Ectodermal cell (in vitro differentiated cells): ENCODE results near the gene PSMB11.

ENCODE experiments used
- H3K27ac ChIP-seq: 2 replicates; pipeline ENCODE4 v1.7.0; 2013; ENCODE audit warnings: mild to moderate bottlenecking, low read depth, low read length; ENCODE audit not compliant: insufficient read depth, poor library complexity, severe bottlenecking
- H3K27me3 ChIP-seq: 2 replicates; pipeline ENCODE4 v1.7.0; 2013; ENCODE audit warnings: mild to moderate bottlenecking, low read length; ENCODE audit not compliant: insufficient read depth, control insufficient read depth, poor library complexity, severe bottlenecking
- H3K36me3 ChIP-seq: one replicate; pipeline ENCODE4 v1.7.0; 2013; ENCODE audit warnings: low read length; ENCODE audit not compliant: control insufficient read depth, insufficient read depth
- H3K4me1 ChIP-seq: one replicate; pipeline ENCODE4 v1.7.0; 2013; ENCODE audit warnings: low read length; ENCODE audit not compliant: control insufficient read depth, insufficient read depth
- H3K4me3 ChIP-seq: 2 replicates; pipeline ENCODE4 v1.7.0; 2013; ENCODE audit warnings: low read depth, low read length, control low read depth; ENCODE audit not compliant: insufficient read depth
- H3K9me3 ChIP-seq: 2 replicates; pipeline ENCODE4 v1.7.0; 2013; ENCODE audit warnings: mild to moderate bottlenecking, low read length, moderate library complexity; ENCODE audit not compliant: control insufficient read depth
- WGBS, 2 experiments: methylation state at CpG; one replicate each; pipeline ENCODE4 v1.1.7; 2013; ENCODE audit warnings: missing lambda C conversion rate in 2 of 2; 5-methylcytosine and 5-hydroxymethylcytosine counted together

The PSMB11 gene

GRCh38 chr14:23058654-23059504 lies 16.9 kb downstream of the PSMB11 start:
- no peak overlapping the region for H3K4me3 ChIP-seq
- no peaks in the 10 kb centered on the region for H3K27me3 ChIP-seq
- WGBS, 2 experiments: 93% methylated on average over 32 of the region's 32 CpGs
- peaks cover 36% of the 10 kb centered on the region for H3K36me3 ChIP-seq
- no peaks in the 10 kb centered on the region for H3K9me3 ChIP-seq
- peaks cover 4% of the 10 kb centered on the region for H3K4me1 ChIP-seq
- no peak overlapping the region for H3K27ac ChIP-seq

GRCh38 chr14:23060536-23061260 lies 18.7 kb downstream of the PSMB11 start:
- WGBS, 2 experiments: 94 to 96% methylated on average over 17 of the region's 17 CpGs
- peaks cover 54% of the 10 kb centered on the region for H3K36me3 ChIP-seq

GRCh38 chr14:23062002-23062401 lies 20.0 kb downstream of the PSMB11 start:
- WGBS, 2 experiments: 84 to 87% methylated on average over 4 of the region's 4 CpGs
- H3K27ac ChIP-seq: no peak overlapping the region
- peaks cover 4% of the 10 kb centered on the region for H3K4me1 ChIP-seq
- H3K4me3 ChIP-seq: no peak overlapping the region
- H3K36me3 ChIP-seq: peaks cover 64% of the 10 kb centered on the region
- no peaks in the 10 kb centered on the region for H3K9me3 ChIP-seq
- H3K27me3 ChIP-seq: no peaks in the 10 kb centered on the region

More at GRCh38 chr14:23060536-23061260, 18.7 kb downstream of the PSMB11 start:
- H3K9me3 ChIP-seq: no peaks in the 10 kb centered on the region
- H3K27me3 ChIP-seq: no peaks in the 10 kb centered on the region
- H3K4me1 ChIP-seq: peaks cover under 1% of the 10 kb centered on the region
- no peak overlapping the region for H3K27ac ChIP-seq
- H3K4me3 ChIP-seq: no peak overlapping the region

- Histone ChIP-seq H3K36me3 (peaks cover 76% of the 10 kb centered on the region), H3K27me3 (no peaks in the 10 kb centered on the region), H3K4me3 (no peak overlapping the region), H3K27ac (no peak overlapping the region), H3K9me3 (no peaks in the 10 kb centered on the region), H3K4me1 (peaks cover 19% of the 10 kb centered on the region)
- WGBS, 2 experiments: 96 to 97% methylated on average over 5 of the region's 5 CpGs
Observed at GRCh38 chr14:23063601-23064000, 21.6 kb downstream of the PSMB11 start.

GRCh38 chr14:23066368-23066767 lies 24.4 kb downstream of the PSMB11 start:
- Histone ChIP-seq H3K27me3 (no peaks in the 10 kb centered on the region), H3K9me3 (no peaks in the 10 kb centered on the region), H3K4me3 (no peak overlapping the region), H3K36me3 (peaks cover 61% of the 10 kb centered on the region), H3K27ac (no peak overlapping the region), H3K4me1 (peaks cover 31% of the 10 kb centered on the region)
- 88 to 97% methylated on average over 3 of the region's 3 CpGs for WGBS, 2 experiments

GRCh38 chr14:23066855-23067744 lies 25.1 kb downstream of the PSMB11 start:
- H3K4me1 ChIP-seq: peaks cover 37% of the 10 kb centered on the region
- 94 to 95% methylated on average over 19 to 21 of the region's 23 CpGs for WGBS, 2 experiments
- H3K4me3 ChIP-seq: no peak overlapping the region
- no peaks in the 10 kb centered on the region for H3K9me3 ChIP-seq
- H3K36me3 ChIP-seq: peaks cover 58% of the 10 kb centered on the region
- no peak overlapping the region for H3K27ac ChIP-seq
- no peaks in the 10 kb centered on the region for H3K27me3 ChIP-seq

- Histone ChIP-seq H3K27me3 (no peaks in the 10 kb centered on the region), H3K9me3 (no peaks in the 10 kb centered on the region), H3K36me3 (peaks cover 52% of the 10 kb centered on the region), H3K4me1 (peaks cover 40% of the 10 kb centered on the region), H3K4me3 (peak overlapping the region; percentile 18), H3K27ac (no peak overlapping the region)
- WGBS, 2 experiments: 92 to 94% methylated on average over 14 of the region's 14 CpGs
Observed at GRCh38 chr14:23067847-23068788, 26.1 kb downstream of the PSMB11 start.

GRCh38 chr14:23068789-23069412 lies 26.9 kb downstream of the PSMB11 start:
- H3K27me3 ChIP-seq: no peaks in the 10 kb centered on the region
- 32 to 33% methylated on average over 8 of the region's 8 CpGs for WGBS, 2 experiments
- no peaks in the 10 kb centered on the region for H3K9me3 ChIP-seq
- peaks cover 40% of the 10 kb centered on the region for H3K4me1 ChIP-seq
- H3K4me3 ChIP-seq: peak overlapping the region; percentile 18
- peaks cover 46% of the 10 kb centered on the region for H3K36me3 ChIP-seq
- peak overlapping the region; percentile 46 for H3K27ac ChIP-seq

GRCh38 chr14:23069413-23069806 lies 27.4 kb downstream of the PSMB11 start:
- H3K27ac ChIP-seq: peak overlapping the region; percentile 46
- no peaks in the 10 kb centered on the region for H3K9me3 ChIP-seq
- 58 to 77% methylated on average over 1 to 4 of the region's 4 CpGs for WGBS, 2 experiments
- peak overlapping the region; percentile 18 for H3K4me3 ChIP-seq
- H3K27me3 ChIP-seq: no peaks in the 10 kb centered on the region
- peaks cover 40% of the 10 kb centered on the region for H3K4me1 ChIP-seq
- H3K36me3 ChIP-seq: peaks cover 42% of the 10 kb centered on the region
